ENCODE measurements around the gene RC3H2.
"Not testable (repeated sequence)": the region's sequence is repeated elsewhere in the genome, so short reads cannot be mapped to it uniquely, and the experiment has no call there.

Gene RC3H2

GRCh38 chr9:122815544-122815943 lies 89.6 kb downstream of the RC3H2 start:
- Histone ChIP-seq H3K9ac (ENCODE audit: low read length) (no peak overlapping the region), H3K9me3 (ENCODE audit: control insufficient read depth, low read length) (no peaks in the 10 kb centered on the region), H3K4me3 (ENCODE audit: low read length) (no peak overlapping the region), H3K27me3 (replicated peaks; ENCODE audit: control insufficient read depth, insufficient read depth, low read length) (no peaks in the 10 kb centered on the region), H3K36me3 (ENCODE audit: control insufficient read depth, insufficient read depth, low read length, severe bottlenecking) (peaks cover 36% of the 10 kb centered on the region), H3K4me1 (ENCODE audit: control insufficient read depth, insufficient read depth, low read length) (no peaks in the 10 kb centered on the region)
- DNase-seq (ENCODE audit: low read depth): no peak

GRCh38 chr9:122814545-122814944 lies 90.6 kb downstream of the RC3H2 start:
- DNase-seq (ENCODE audit: low read depth): no peak
- no peaks in the 10 kb centered on the region for H3K27me3 ChIP-seq (replicated peaks; ENCODE audit: control insufficient read depth, insufficient read depth, low read length)
- H3K9me3 ChIP-seq (ENCODE audit: control insufficient read depth, low read length): no peaks in the 10 kb centered on the region

GRCh38 chr9:122812736-122813135 lies 92.4 kb downstream of the RC3H2 start:
- no peaks in the 10 kb centered on the region for H3K4me1 ChIP-seq (ENCODE audit: control insufficient read depth, insufficient read depth, low read length)
- no peak for DNase-seq (ENCODE audit: low read depth)
- H3K36me3 ChIP-seq (ENCODE audit: control insufficient read depth, insufficient read depth, low read length, severe bottlenecking): peaks cover 19% of the 10 kb centered on the region
- H3K9me3 ChIP-seq (ENCODE audit: control insufficient read depth, low read length): no peaks in the 10 kb centered on the region
- no peak overlapping the region for H3K4me3 ChIP-seq (ENCODE audit: low read length)
- H3K9ac ChIP-seq (ENCODE audit: low read length): no peak overlapping the region
- no peaks in the 10 kb centered on the region for H3K27me3 ChIP-seq (replicated peaks; ENCODE audit: control insufficient read depth, insufficient read depth, low read length)

More at GRCh38 chr9:122814545-122814944, 90.6 kb downstream of the RC3H2 start:
- Histone ChIP-seq H3K4me1 (ENCODE audit: control insufficient read depth, insufficient read depth, low read length) (no peaks in the 10 kb centered on the region), H3K9ac (ENCODE audit: low read length) (no peak overlapping the region), H3K36me3 (ENCODE audit: control insufficient read depth, insufficient read depth, low read length, severe bottlenecking) (peaks cover 27% of the 10 kb centered on the region), H3K4me3 (ENCODE audit: low read length) (no peak overlapping the region)

GRCh38 chr9:122810306-122810946 lies 94.7 kb downstream of the RC3H2 start:
- no peaks in the 10 kb centered on the region for H3K4me1 ChIP-seq (ENCODE audit: control insufficient read depth, insufficient read depth, low read length)
- peaks cover 1% of the 10 kb centered on the region for H3K36me3 ChIP-seq (ENCODE audit: control insufficient read depth, insufficient read depth, low read length, severe bottlenecking)
- peaks cover 4% of the 10 kb centered on the region for H3K9me3 ChIP-seq (ENCODE audit: control insufficient read depth, low read length)
- DNase-seq (ENCODE audit: low read depth): peak; percentile 93
- H3K4me3 ChIP-seq (ENCODE audit: low read length): no peak overlapping the region
- H3K9ac ChIP-seq (ENCODE audit: low read length): peak overlapping the region; percentile 39
- H3K27me3 ChIP-seq (replicated peaks; ENCODE audit: control insufficient read depth, insufficient read depth, low read length): no peaks in the 10 kb centered on the region

GRCh38 chr9:122809261-122809660 lies 95.9 kb downstream of the RC3H2 start:
- not testable (repeated sequence) for DNase-seq (ENCODE audit: low read depth); H3K4me3 ChIP-seq (ENCODE audit: low read length)

GRCh38 chr9:122808141-122808540 lies 97.0 kb downstream of the RC3H2 start:
- Histone ChIP-seq H3K4me1 (ENCODE audit: control insufficient read depth, insufficient read depth, low read length) (no peaks in the 10 kb centered on the region), H3K9me3 (ENCODE audit: control insufficient read depth, low read length) (peaks cover 4% of the 10 kb centered on the region), H3K9ac (ENCODE audit: low read length) (no peak overlapping the region), H3K36me3 (ENCODE audit: control insufficient read depth, insufficient read depth, low read length, severe bottlenecking) (no peaks in the 10 kb centered on the region), H3K4me3 (ENCODE audit: low read length) (no peak overlapping the region), H3K27me3 (replicated peaks; ENCODE audit: control insufficient read depth, insufficient read depth, low read length) (no peaks in the 10 kb centered on the region)
- DNase-seq (ENCODE audit: low read depth): no peak

More at GRCh38 chr9:122809261-122809660, 95.9 kb downstream of the RC3H2 start:
- H3K4me1 ChIP-seq (ENCODE audit: control insufficient read depth, insufficient read depth, low read length); H3K9me3 ChIP-seq (ENCODE audit: control insufficient read depth, low read length); H3K27me3 ChIP-seq (replicated peaks; ENCODE audit: control insufficient read depth, insufficient read depth, low read length); H3K9ac ChIP-seq (ENCODE audit: low read length); H3K36me3 ChIP-seq (ENCODE audit: control insufficient read depth, insufficient read depth, low read length, severe bottlenecking): not testable (repeated sequence)

- Histone ChIP-seq H3K4me3 (ENCODE audit: low read length) (no peak overlapping the region), H3K36me3 (ENCODE audit: control insufficient read depth, insufficient read depth, low read length, severe bottlenecking) (no peaks in the 10 kb centered on the region), H3K9ac (ENCODE audit: low read length) (no peak overlapping the region), H3K4me1 (ENCODE audit: control insufficient read depth, insufficient read depth, low read length) (no peaks in the 10 kb centered on the region), H3K9me3 (ENCODE audit: control insufficient read depth, low read length) (peaks cover 4% of the 10 kb centered on the region), H3K27me3 (replicated peaks; ENCODE audit: control insufficient read depth, insufficient read depth, low read length) (no peaks in the 10 kb centered on the region)
- DNase-seq (ENCODE audit: low read depth): no peak
Measured at GRCh38 chr9:122807271-122807900, 97.8 kb downstream of the RC3H2 start.

- Histone ChIP-seq H3K4me3 (ENCODE audit: low read length) (no peak overlapping the region), H3K9ac (ENCODE audit: low read length) (no peak overlapping the region), H3K27me3 (replicated peaks; ENCODE audit: control insufficient read depth, insufficient read depth, low read length) (no peaks in the 10 kb centered on the region), H3K36me3 (ENCODE audit: control insufficient read depth, insufficient read depth, low read length, severe bottlenecking) (no peaks in the 10 kb centered on the region), H3K4me1 (ENCODE audit: control insufficient read depth, insufficient read depth, low read length) (no peaks in the 10 kb centered on the region), H3K9me3 (ENCODE audit: control insufficient read depth, low read length) (peaks cover 4% of the 10 kb centered on the region)
- DNase-seq (ENCODE audit: low read depth): no peak
Measured at GRCh38 chr9:122806661-122807060, 98.5 kb downstream of the RC3H2 start.

- Histone ChIP-seq H3K27me3 (replicated peaks; ENCODE audit: control insufficient read depth, insufficient read depth, low read length) (no peaks in the 10 kb centered on the region), H3K36me3 (ENCODE audit: control insufficient read depth, insufficient read depth, low read length, severe bottlenecking) (no peaks in the 10 kb centered on the region), H3K4me3 (ENCODE audit: low read length) (no peak within 1 kb of the TSS), H3K9me3 (ENCODE audit: control insufficient read depth, low read length) (no peaks in the 10 kb centered on the region), H3K4me1 (ENCODE audit: control insufficient read depth, insufficient read depth, low read length) (no peaks in the 10 kb centered on the region), H3K9ac (ENCODE audit: low read length) (no peak within 1 kb of the TSS)
- DNase-seq (ENCODE audit: low read depth): no peak
Measured at GRCh38 chr9:122800066-122801060, 104.8 kb downstream of the RC3H2 start, which contains the start of gene OR1K1. Gene OR1K1, plus strand, starts transcription at chr9:122800123. Its CDS starts 0 bp downstream, at chr9:122800123.

- Histone ChIP-seq H3K9ac (ENCODE audit: low read length) (no peak overlapping the region), H3K4me1 (ENCODE audit: control insufficient read depth, insufficient read depth, low read length) (peaks cover 1% of the 10 kb centered on the region), H3K36me3 (ENCODE audit: control insufficient read depth, insufficient read depth, low read length, severe bottlenecking) (no peaks in the 10 kb centered on the region), H3K9me3 (ENCODE audit: control insufficient read depth, low read length) (no peaks in the 10 kb centered on the region), H3K4me3 (ENCODE audit: low read length) (no peak overlapping the region), H3K27me3 (replicated peaks; ENCODE audit: control insufficient read depth, insufficient read depth, low read length) (no peaks in the 10 kb centered on the region)
- no peak for DNase-seq (ENCODE audit: low read depth)
Measured at GRCh38 chr9:122797316-122798063, 107.7 kb downstream of the RC3H2 start.

Measured in adipocyte (in vitro differentiated cells).